Measurements from ENCODE around the gene MCF2L2.
"Not testable (repeated sequence)": the region's sequence is repeated elsewhere in the genome, so short reads cannot be mapped to it uniquely, and the experiment has no call there.

MCF2L2 gene

GRCh38 chr3:183239046-183239445 lies 189.4 kb downstream of the MCF2L2 start:
- no peak for DNase-seq (ENCODE audit: low read depth)
- TF ChIP-seq MAX (IDR thresholded peaks at IDR 0.05; ENCODE audit: low read depth, low read length) = no peak
- no peak for TF ChIP-seq CTCF (IDR thresholded peaks at IDR 0.05; ENCODE audit: low read depth, low read length)
- no peak for TF ChIP-seq MYC (IDR thresholded peaks at IDR 0.05; ENCODE audit: low read depth, low read length)
- TF ChIP-seq POLR2A (IDR thresholded peaks at IDR 0.05; ENCODE audit: extremely low read depth, insufficient read length) = no peak
- H3K4me3 ChIP-seq (ENCODE audit: low read depth, low read length) = no peak overlapping the region

- no peak for DNase-seq (ENCODE audit: low read depth)
- H3K4me3 ChIP-seq (ENCODE audit: low read depth, low read length) = no peak overlapping the region
- no peak for TF ChIP-seq MYC (IDR thresholded peaks at IDR 0.05; ENCODE audit: low read depth, low read length)
- no peak for TF ChIP-seq MAX (IDR thresholded peaks at IDR 0.05; ENCODE audit: low read depth, low read length)
- no peak for TF ChIP-seq CTCF (IDR thresholded peaks at IDR 0.05; ENCODE audit: low read depth, low read length)
- TF ChIP-seq POLR2A (IDR thresholded peaks at IDR 0.05; ENCODE audit: extremely low read depth, insufficient read length) = no peak
Observed at GRCh38 chr3:183233966-183234365, 194.5 kb downstream of the MCF2L2 start.

GRCh38 chr3:183230826-183231225 lies 197.6 kb downstream of the MCF2L2 start:
- no peak for DNase-seq (ENCODE audit: low read depth)
- no peak for TF ChIP-seq POLR2A (IDR thresholded peaks at IDR 0.05; ENCODE audit: extremely low read depth, insufficient read length)
- no peak overlapping the region for H3K4me3 ChIP-seq (ENCODE audit: low read depth, low read length)

GRCh38 chr3:183230251-183230650 lies 198.2 kb downstream of the MCF2L2 start:
- DNase-seq (ENCODE audit: low read depth); H3K4me3 ChIP-seq (ENCODE audit: low read depth, low read length): not testable (repeated sequence)

GRCh38 chr3:183229178-183229577 lies 199.2 kb downstream of the MCF2L2 start:
- H3K4me3 ChIP-seq (ENCODE audit: low read depth, low read length) = no peak overlapping the region
- DNase-seq (ENCODE audit: low read depth) = no peak
- TF ChIP-seq CTCF (IDR thresholded peaks at IDR 0.05; ENCODE audit: low read depth, low read length) (no peak), MAX (IDR thresholded peaks at IDR 0.05; ENCODE audit: low read depth, low read length) (no peak), MYC (IDR thresholded peaks at IDR 0.05; ENCODE audit: low read depth, low read length) (no peak), POLR2A (IDR thresholded peaks at IDR 0.05; ENCODE audit: extremely low read depth, insufficient read length) (no peak)

GRCh38 chr3:183227586-183227985 lies 200.8 kb downstream of the MCF2L2 start:
- no peak for DNase-seq (ENCODE audit: low read depth)
- TF ChIP-seq MYC (IDR thresholded peaks at IDR 0.05; ENCODE audit: low read depth, low read length) (no peak), CTCF (IDR thresholded peaks at IDR 0.05; ENCODE audit: low read depth, low read length) (no peak), POLR2A (IDR thresholded peaks at IDR 0.05; ENCODE audit: extremely low read depth, insufficient read length) (no peak), MAX (IDR thresholded peaks at IDR 0.05; ENCODE audit: low read depth, low read length) (no peak)
- no peak overlapping the region for H3K4me3 ChIP-seq (ENCODE audit: low read depth, low read length)

- H3K4me3 ChIP-seq (ENCODE audit: low read depth, low read length) = no peak overlapping the region
- TF ChIP-seq CTCF (IDR thresholded peaks at IDR 0.05; ENCODE audit: low read depth, low read length) (no peak), MAX (IDR thresholded peaks at IDR 0.05; ENCODE audit: low read depth, low read length) (no peak)
- DNase-seq (ENCODE audit: low read depth) = no peak
Observed at GRCh38 chr3:183226333-183226890, 202.0 kb downstream of the MCF2L2 start.

Data from NB4 (cell line).